Testis (tissue), 2 donors: ENCODE measurements around the gene SKAP1.

Source experiments
- CTCF ChIP-seq, 3 experiments: fragments of 450-650 bp in 2 of 3; fragments of 200-600 bp in 1 of 3; sonication (generic) in 1 of 3; IDR thresholded peaks; one replicate each; pipeline ENCODE4 v1.5.1; 2016 to 2019; ENCODE audit warnings: antibody characterized with exemption in 3 of 3, mild to moderate bottlenecking in 2 of 3, moderate library complexity in 1 of 3
- POLR2A ChIP-seq: fragments of 450-650 bp; IDR thresholded peaks from one replicate; pipeline ENCODE4 v1.6.1; 2017; ENCODE audit warnings: antibody characterized with exemption, mild to moderate bottlenecking, moderate library complexity

- TF ChIP-seq CTCF (IDR thresholded peaks at IDR 0.05) (no peak), POLR2A (no peak)
These were observed 182.4 kb downstream of the SKAP1 start for GRCh38 chr17:48247603-48248002.
